ENCODE data around the gene SP3.

The SP3 gene

GRCh38 chr2:173993459-173993858 lies 28.3 kb upstream of the SP3 start:
- H3K4me3 ChIP-seq (ENCODE audit: low read length): no peak overlapping the region
- H3K27me3 ChIP-seq (ENCODE audit: insufficient read depth, low read length): no peaks in the 10 kb centered on the region
- H3K9ac ChIP-seq (ENCODE audit: low read depth, low read length): no peak overlapping the region
- 78% methylated on average over 1 of the region's 1 CpG for WGBS
- H3K4me1 ChIP-seq (ENCODE audit: insufficient read depth, low read length): no peaks in the 10 kb centered on the region
- no peak overlapping the region for H3K27ac ChIP-seq (ENCODE audit: low read depth, low read length)
- no peaks in the 10 kb centered on the region for H3K36me3 ChIP-seq (ENCODE audit: insufficient read depth, low read length)
- H3K9me3 ChIP-seq (ENCODE audit: insufficient read depth, low read depth, low read length): no peaks in the 10 kb centered on the region

- 94% methylated on average over 5 of the region's 5 CpGs for WGBS
- Histone ChIP-seq H3K9ac (ENCODE audit: low read depth, low read length) (no peak overlapping the region), H3K27me3 (ENCODE audit: insufficient read depth, low read length) (no peaks in the 10 kb centered on the region), H3K4me3 (ENCODE audit: low read length) (no peak overlapping the region), H3K36me3 (ENCODE audit: insufficient read depth, low read length) (no peaks in the 10 kb centered on the region), H3K4me1 (ENCODE audit: insufficient read depth, low read length) (no peaks in the 10 kb centered on the region), H3K9me3 (ENCODE audit: insufficient read depth, low read depth, low read length) (no peaks in the 10 kb centered on the region), H3K27ac (ENCODE audit: low read depth, low read length) (no peak overlapping the region)
These were observed 26.8 kb upstream of the SP3 start for GRCh38 chr2:173991856-173992588.

DNA sequence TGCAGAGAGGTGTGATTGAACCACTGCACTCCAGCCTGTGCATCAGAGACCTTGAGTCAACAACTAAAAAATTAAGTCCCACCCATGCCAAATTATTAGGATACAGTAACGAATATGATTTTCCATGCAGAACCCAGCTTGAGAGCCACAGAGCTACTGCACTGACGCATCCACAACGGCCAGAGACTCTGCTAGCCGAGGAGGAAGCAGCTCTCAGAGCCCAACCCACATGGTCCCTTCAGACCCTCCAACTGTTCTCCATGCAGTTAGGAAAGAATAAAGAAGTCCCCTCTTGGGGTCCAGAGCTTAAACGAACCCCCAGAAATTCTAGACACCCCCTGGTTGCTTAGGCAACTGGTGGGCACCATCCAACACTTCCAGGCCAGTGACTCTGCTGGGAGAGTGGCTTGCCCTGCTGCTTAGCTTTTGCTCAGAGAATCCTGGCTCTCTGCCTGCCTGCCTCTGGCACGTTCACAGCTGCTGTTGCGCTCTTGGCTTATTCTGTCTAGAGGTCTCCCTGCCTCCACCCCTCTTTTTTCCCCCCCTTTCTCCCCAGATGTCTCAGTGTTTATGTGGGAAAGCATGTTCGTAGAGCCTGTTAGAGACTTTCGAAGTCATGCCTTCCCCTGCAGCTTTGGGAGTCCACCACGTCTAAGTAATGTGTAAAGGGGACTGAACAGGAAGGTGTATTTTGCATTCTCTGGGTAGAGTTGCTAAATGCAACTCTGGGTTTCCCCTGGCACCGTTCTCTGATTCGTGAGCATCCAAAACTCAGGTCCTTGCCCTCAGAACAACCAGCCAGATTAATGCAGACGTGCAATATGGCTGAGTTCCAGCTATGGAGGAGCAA lies 26.0 kb upstream of the SP3 start:
- H3K4me3 ChIP-seq (ENCODE audit: low read length): no peak overlapping the region
- no peak overlapping the region for H3K9ac ChIP-seq (ENCODE audit: low read depth, low read length)
- H3K4me1 ChIP-seq (ENCODE audit: insufficient read depth, low read length): no peaks in the 10 kb centered on the region
- 92% methylated on average over 13 of the region's 13 CpGs for WGBS
- no peak overlapping the region for H3K27ac ChIP-seq (ENCODE audit: low read depth, low read length)
- no peaks in the 10 kb centered on the region for H3K9me3 ChIP-seq (ENCODE audit: insufficient read depth, low read depth, low read length)
- H3K27me3 ChIP-seq (ENCODE audit: insufficient read depth, low read length): no peaks in the 10 kb centered on the region
- no peaks in the 10 kb centered on the region for H3K36me3 ChIP-seq (ENCODE audit: insufficient read depth, low read length)

DNA sequence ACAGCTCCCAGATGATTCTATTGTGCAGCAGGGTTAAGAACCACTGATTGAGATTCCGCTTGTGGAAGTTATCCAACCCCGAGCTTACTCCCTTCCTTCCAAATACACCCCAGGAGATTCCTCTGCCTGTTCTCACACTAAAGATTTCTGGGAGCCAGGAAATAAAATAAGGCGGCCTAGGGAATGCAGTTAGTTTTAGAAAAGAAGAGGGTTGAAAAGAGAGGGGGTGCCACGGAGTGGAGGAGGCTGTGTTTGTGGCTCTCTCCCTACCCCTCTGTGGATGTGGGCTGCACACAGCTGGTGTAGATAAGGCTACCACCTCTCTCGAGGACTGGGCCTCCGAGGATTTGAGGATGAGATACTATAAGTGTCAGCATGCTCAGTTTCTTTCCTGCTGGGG lies 25.1 kb upstream of the SP3 start:
- H3K27ac ChIP-seq (ENCODE audit: low read depth, low read length): no peak overlapping the region
- no peaks in the 10 kb centered on the region for H3K9me3 ChIP-seq (ENCODE audit: insufficient read depth, low read depth, low read length)
- no peaks in the 10 kb centered on the region for H3K27me3 ChIP-seq (ENCODE audit: insufficient read depth, low read length)
- H3K4me1 ChIP-seq (ENCODE audit: insufficient read depth, low read length): no peaks in the 10 kb centered on the region
- WGBS: 94% methylated on average over 6 of the region's 6 CpGs
- H3K9ac ChIP-seq (ENCODE audit: low read depth, low read length): no peak overlapping the region
- no peak overlapping the region for H3K4me3 ChIP-seq (ENCODE audit: low read length)
- H3K36me3 ChIP-seq (ENCODE audit: insufficient read depth, low read length): no peaks in the 10 kb centered on the region

GRCh38 chr2:173989884-173990215 lies 24.7 kb upstream of the SP3 start:
- Histone ChIP-seq H3K36me3 (ENCODE audit: insufficient read depth, low read length) (no peaks in the 10 kb centered on the region), H3K27me3 (ENCODE audit: insufficient read depth, low read length) (no peaks in the 10 kb centered on the region), H3K4me1 (ENCODE audit: insufficient read depth, low read length) (no peaks in the 10 kb centered on the region), H3K27ac (ENCODE audit: low read depth, low read length) (no peak overlapping the region), H3K9me3 (ENCODE audit: insufficient read depth, low read depth, low read length) (no peaks in the 10 kb centered on the region), H3K9ac (ENCODE audit: low read depth, low read length) (no peak overlapping the region), H3K4me3 (ENCODE audit: low read length) (no peak overlapping the region)
- WGBS: no CpG with 5 or more reads among the region's 1 CpG

- Histone ChIP-seq H3K4me3 (ENCODE audit: low read length) (no peak overlapping the region), H3K36me3 (ENCODE audit: insufficient read depth, low read length) (no peaks in the 10 kb centered on the region), H3K4me1 (ENCODE audit: insufficient read depth, low read length) (no peaks in the 10 kb centered on the region), H3K27me3 (ENCODE audit: insufficient read depth, low read length) (no peaks in the 10 kb centered on the region), H3K9ac (ENCODE audit: low read depth, low read length) (no peak overlapping the region), H3K27ac (ENCODE audit: low read depth, low read length) (no peak overlapping the region), H3K9me3 (ENCODE audit: insufficient read depth, low read depth, low read length) (no peaks in the 10 kb centered on the region)
- 81% methylated on average over 6 of the region's 7 CpGs for WGBS
These were observed 24.1 kb upstream of the SP3 start for GRCh38 chr2:173989160-173989883.

GRCh38 chr2:173986805-173987204 lies 21.6 kb upstream of the SP3 start:
- 100% methylated on average over 2 of the region's 2 CpGs for WGBS
- Histone ChIP-seq H3K9me3 (ENCODE audit: insufficient read depth, low read depth, low read length) (no peaks in the 10 kb centered on the region), H3K9ac (ENCODE audit: low read depth, low read length) (no peak overlapping the region), H3K4me1 (ENCODE audit: insufficient read depth, low read length) (peaks cover 9% of the 10 kb centered on the region), H3K4me3 (ENCODE audit: low read length) (no peak overlapping the region), H3K27ac (ENCODE audit: low read depth, low read length) (no peak overlapping the region), H3K36me3 (ENCODE audit: insufficient read depth, low read length) (no peaks in the 10 kb centered on the region), H3K27me3 (ENCODE audit: insufficient read depth, low read length) (no peaks in the 10 kb centered on the region)

DNA sequence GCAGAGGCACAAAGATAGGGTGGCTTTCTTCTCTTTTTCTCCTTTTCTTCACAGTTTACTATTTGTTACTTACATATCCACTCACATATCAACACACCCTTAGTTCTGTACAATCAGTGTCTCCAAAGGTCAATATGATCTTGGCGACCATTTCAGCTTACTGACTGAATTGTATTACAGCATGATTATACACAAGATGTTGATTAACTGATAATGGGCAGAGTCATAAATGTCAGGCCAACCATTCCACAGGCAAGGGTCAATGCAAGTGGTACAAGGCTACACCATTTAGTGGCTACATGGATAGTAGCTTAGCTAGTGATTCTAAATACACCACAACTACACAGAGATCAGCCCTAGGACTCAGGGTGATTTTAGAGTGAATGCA lies 20.4 kb upstream of the SP3 start:
- 100% methylated on average over 1 of the region's 1 CpG for WGBS
- no peaks in the 10 kb centered on the region for H3K36me3 ChIP-seq (ENCODE audit: insufficient read depth, low read length)
- H3K9me3 ChIP-seq (ENCODE audit: insufficient read depth, low read depth, low read length): no peaks in the 10 kb centered on the region
- no peak overlapping the region for H3K4me3 ChIP-seq (ENCODE audit: low read length)
- no peak overlapping the region for H3K9ac ChIP-seq (ENCODE audit: low read depth, low read length)
- H3K27ac ChIP-seq (ENCODE audit: low read depth, low read length): no peak overlapping the region
- no peaks in the 10 kb centered on the region for H3K27me3 ChIP-seq (ENCODE audit: insufficient read depth, low read length)
- H3K4me1 ChIP-seq (ENCODE audit: insufficient read depth, low read length): peaks cover 9% of the 10 kb centered on the region

DNA sequence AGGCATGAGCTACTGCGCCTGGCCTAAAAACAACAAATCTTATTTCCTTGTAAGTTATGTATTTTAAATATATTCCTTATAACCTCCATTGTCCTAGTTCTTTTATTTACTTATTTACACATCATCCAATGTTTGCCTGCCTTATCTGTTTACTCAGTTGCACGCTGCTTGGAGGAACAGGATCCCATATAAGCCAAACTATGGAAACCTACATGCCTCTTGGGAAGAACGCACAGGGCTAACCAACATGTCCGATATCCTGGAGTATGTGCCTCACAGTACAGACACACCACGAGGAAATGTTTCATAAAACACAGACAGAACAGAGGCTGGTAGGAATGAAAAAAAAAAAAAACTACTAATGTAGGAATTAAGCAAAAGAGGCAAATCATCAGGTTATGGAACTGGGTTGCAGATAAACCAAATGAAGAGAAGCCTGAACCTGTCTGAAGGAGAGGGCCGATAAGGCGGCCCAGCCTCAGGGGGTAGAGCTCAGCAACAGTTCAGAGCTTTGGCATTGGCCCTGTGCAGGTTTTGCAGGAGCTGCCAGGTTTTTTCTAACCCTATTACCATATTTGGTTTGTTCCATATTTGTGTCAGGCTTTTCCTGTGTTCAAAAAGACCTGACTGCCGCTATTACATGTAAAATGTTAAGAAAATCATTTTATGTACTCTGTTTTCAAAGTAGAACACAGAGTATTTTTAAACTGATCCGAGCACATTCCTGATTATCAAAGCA lies 19.9 kb upstream of the SP3 start:
- no peak overlapping the region for H3K4me3 ChIP-seq (ENCODE audit: low read length)
- H3K36me3 ChIP-seq (ENCODE audit: insufficient read depth, low read length): no peaks in the 10 kb centered on the region
- WGBS: 93% methylated on average over 7 of the region's 9 CpGs
- H3K9me3 ChIP-seq (ENCODE audit: insufficient read depth, low read depth, low read length): no peaks in the 10 kb centered on the region
- H3K27me3 ChIP-seq (ENCODE audit: insufficient read depth, low read length): no peaks in the 10 kb centered on the region
- H3K27ac ChIP-seq (ENCODE audit: low read depth, low read length): no peak overlapping the region
- peaks cover 9% of the 10 kb centered on the region for H3K4me1 ChIP-seq (ENCODE audit: insufficient read depth, low read length)
- no peak overlapping the region for H3K9ac ChIP-seq (ENCODE audit: low read depth, low read length)

GRCh38 chr2:173983391-173983871 lies 18.3 kb upstream of the SP3 start:
- Histone ChIP-seq H3K27me3 (ENCODE audit: insufficient read depth, low read length) (no peaks in the 10 kb centered on the region), H3K27ac (ENCODE audit: low read depth, low read length) (no peak overlapping the region), H3K36me3 (ENCODE audit: insufficient read depth, low read length) (no peaks in the 10 kb centered on the region), H3K9me3 (ENCODE audit: insufficient read depth, low read depth, low read length) (no peaks in the 10 kb centered on the region), H3K4me3 (ENCODE audit: low read length) (no peak overlapping the region), H3K9ac (ENCODE audit: low read depth, low read length) (no peak overlapping the region), H3K4me1 (ENCODE audit: insufficient read depth, low read length) (peaks cover 9% of the 10 kb centered on the region)
- WGBS: 71% methylated on average over 3 of the region's 3 CpGs
